ENCODE results near the gene MRPL28.

Gene MRPL28

DNA sequence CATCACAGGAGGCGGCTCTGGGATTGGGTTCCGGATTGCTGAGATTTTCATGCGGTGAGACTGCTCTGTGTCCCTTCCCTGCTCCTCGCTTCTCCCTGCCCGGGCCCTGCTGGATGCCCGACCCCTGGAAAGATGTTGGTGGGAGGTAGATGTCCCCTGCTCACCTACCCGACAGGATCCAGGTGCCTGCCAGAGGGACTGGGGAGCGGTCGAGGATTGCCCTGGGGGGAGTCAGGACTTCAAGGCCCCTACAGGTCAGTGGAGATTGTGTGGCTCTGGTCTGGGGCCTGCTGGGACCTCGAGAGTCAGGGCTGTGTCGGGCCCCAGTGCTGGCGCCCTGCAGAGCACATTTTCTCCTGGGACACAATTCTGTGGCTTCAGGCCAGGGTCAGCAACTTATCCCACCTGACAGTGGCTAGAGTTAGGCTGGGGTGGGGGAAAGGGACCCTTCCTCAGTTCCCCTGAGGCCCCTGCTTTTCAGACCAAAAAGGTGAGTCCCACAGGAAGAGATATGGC is 34.7 kb upstream of the MRPL28 start:
- Histone ChIP-seq H3K36me3 (ENCODE audit: control insufficient read depth, low read length) (peaks cover 11% of the 10 kb centered on the region), H3K79me2 (ENCODE audit: control insufficient read depth, low read length) (peaks cover 11% of the 10 kb centered on the region), H4K20me1 (ENCODE audit: control insufficient read depth, insufficient read depth, low read depth, low read length) (no peaks in the 10 kb centered on the region), H3K27ac (ENCODE audit: low read depth, low read length) (no peak overlapping the region), H3K4me3 (ENCODE audit: low read length) (no peak overlapping the region), H3K9me2 (replicated peaks; ENCODE audit: control insufficient read depth, low read length) (no peaks in the 10 kb centered on the region), H3K27me3 (ENCODE audit: control insufficient read depth, low read length) (no peaks in the 10 kb centered on the region), H3F3A (ENCODE audit: control insufficient read depth, insufficient read depth) (peaks cover 6% of the 10 kb centered on the region), H3K4me2 (ENCODE audit: low read length) (no peak overlapping the region), H3K4me1 (ENCODE audit: control insufficient read depth, low read length) (peaks cover 12% of the 10 kb centered on the region), H3K9me3 (ENCODE audit: control insufficient read depth, insufficient read depth, low read length) (no peaks in the 10 kb centered on the region)
- TF ChIP-seq, protein P1, sequence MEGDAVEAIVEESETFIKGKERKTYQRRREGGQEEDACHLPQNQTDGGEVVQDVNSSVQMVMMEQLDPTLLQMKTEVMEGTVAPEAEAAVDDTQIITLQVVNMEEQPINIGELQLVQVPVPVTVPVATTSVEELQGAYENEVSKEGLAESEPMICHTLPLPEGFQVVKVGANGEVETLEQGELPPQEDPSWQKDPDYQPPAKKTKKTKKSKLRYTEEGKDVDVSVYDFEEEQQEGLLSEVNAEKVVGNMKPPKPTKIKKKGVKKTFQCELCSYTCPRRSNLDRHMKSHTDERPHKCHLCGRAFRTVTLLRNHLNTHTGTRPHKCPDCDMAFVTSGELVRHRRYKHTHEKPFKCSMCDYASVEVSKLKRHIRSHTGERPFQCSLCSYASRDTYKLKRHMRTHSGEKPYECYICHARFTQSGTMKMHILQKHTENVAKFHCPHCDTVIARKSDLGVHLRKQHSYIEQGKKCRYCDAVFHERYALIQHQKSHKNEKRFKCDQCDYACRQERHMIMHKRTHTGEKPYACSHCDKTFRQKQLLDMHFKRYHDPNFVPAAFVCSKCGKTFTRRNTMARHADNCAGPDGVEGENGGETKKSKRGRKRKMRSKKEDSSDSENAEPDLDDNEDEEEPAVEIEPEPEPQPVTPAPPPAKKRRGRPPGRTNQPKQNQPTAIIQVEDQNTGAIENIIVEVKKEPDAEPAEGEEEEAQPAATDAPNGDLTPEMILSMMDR (IDR thresholded peaks at IDR 0.05; ENCODE audit: low read depth, low read length, poor library complexity, severe bottlenecking) = no peak
- TF ChIP-seq EZH2phosphoT487 (IDR thresholded peaks at IDR 0.05; ENCODE audit: borderline replicate concordance, low read length) = no peak

DNA sequence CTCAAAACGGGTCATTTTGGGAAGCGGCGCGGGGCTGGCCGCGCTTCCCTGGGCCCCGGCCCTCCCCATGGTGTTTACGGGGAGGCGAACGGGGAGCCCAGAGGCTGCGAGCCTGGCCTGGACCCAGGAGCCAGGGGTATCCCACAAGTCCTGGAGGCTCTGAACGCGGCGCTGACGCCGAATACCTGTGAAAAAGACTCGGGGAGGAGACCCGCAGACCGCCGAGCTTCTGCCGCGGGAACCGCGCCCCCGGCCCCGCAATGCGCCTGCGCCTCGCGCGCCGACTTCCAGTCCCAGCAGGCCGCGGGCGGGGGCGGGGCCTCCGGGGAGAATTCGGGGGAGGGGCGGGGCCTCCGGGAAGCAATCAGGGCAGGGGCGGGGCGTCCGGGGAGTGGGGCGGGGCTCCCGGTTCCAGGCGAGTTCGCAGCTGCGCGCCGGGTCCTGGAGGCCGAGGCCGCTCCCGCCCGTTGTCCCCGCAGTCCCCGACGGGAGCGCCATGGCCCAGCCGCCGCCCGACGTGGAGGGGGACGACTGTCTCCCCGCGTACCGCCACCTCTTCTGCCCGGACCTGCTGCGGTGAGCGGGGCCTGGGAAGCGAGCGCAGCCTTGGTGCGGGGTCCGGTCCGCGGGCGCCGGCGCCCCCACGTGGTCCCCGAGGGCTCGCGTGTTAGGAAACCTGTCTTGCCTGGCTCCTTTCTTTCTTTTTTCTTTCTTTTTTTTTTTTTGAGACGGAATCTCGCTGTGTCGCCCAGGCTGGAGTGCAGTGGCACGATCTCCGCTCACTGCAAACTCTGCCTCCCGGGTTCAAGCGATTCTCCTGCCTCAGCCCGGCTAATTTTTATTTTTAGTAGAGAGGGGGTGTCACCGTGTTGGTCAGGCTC is 31.4 kb upstream of the MRPL28 start, which contains the start of gene DECR2:
DECR2 (plus strand) TSS at position 418 of the 881 bp plus-strand sequence; CDS start at position 497, 79 bp downstream.
- H3K9me3 ChIP-seq (ENCODE audit: control insufficient read depth, insufficient read depth, low read length) = no peaks in the 10 kb centered on the region
- H3K27me3 ChIP-seq (ENCODE audit: control insufficient read depth, low read length) = no peaks in the 10 kb centered on the region
- H3K36me3 ChIP-seq (ENCODE audit: control insufficient read depth, low read length) = peaks cover 34% of the 10 kb centered on the region
- H3K79me2 ChIP-seq (ENCODE audit: control insufficient read depth, low read length) = peaks cover 26% of the 10 kb centered on the region
- H3K4me2 ChIP-seq (ENCODE audit: low read length) = peak within 1 kb of the TSS; percentile 65
- H3F3A ChIP-seq (ENCODE audit: control insufficient read depth, insufficient read depth) = peaks cover 26% of the 10 kb centered on the region
- H3K9me2 ChIP-seq (replicated peaks; ENCODE audit: control insufficient read depth, low read length) = no peaks in the 10 kb centered on the region
- H3K4me1 ChIP-seq (ENCODE audit: control insufficient read depth, low read length) = peaks cover 36% of the 10 kb centered on the region
- TF ChIP-seq, protein P1 (IDR thresholded peaks at IDR 0.05; ENCODE audit: low read depth, low read length, poor library complexity, severe bottlenecking) = peak; percentile 74
- no peak for TF ChIP-seq EZH2phosphoT487 (IDR thresholded peaks at IDR 0.05; ENCODE audit: borderline replicate concordance, low read length)
- H3K4me3 ChIP-seq (ENCODE audit: low read length) = peak within 1 kb of the TSS; percentile 83
- peak within 1 kb of the TSS; percentile 84 for H3K27ac ChIP-seq (ENCODE audit: low read depth, low read length)
- no peaks in the 10 kb centered on the region for H4K20me1 ChIP-seq (ENCODE audit: control insufficient read depth, insufficient read depth, low read depth, low read length)

DNA sequence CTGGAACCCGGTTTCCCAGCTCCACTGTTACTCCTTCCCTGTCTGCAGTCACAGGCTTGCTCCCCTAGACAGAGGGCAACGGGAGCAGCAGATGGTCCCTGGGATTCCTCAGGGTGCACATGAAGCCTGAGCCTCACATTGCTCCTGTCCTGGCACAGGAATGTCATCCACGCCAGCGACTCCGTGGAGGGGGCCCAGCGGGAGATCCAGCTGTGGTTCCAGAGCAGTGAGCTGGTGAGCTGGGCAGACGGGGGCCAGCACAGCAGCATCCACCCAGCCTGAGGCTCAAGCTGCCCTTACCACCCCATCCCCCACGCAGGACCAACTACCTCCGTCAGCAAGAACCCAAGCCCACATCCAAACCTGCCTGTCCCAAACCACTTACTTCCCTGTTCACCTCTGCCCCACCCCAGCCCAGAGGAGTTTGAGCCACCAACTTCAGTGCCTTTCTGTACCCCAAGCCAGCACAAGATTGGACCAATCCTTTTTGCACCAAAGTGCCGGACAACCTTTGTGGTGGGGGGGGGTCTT is 29.8 kb upstream of the MRPL28 start:
- peaks cover 39% of the 10 kb centered on the region for H3K79me2 ChIP-seq (ENCODE audit: control insufficient read depth, low read length)
- H3K4me1 ChIP-seq (ENCODE audit: control insufficient read depth, low read length) = peaks cover 52% of the 10 kb centered on the region
- H3K9me2 ChIP-seq (replicated peaks; ENCODE audit: control insufficient read depth, low read length) = no peaks in the 10 kb centered on the region
- TF ChIP-seq EZH2phosphoT487 (IDR thresholded peaks at IDR 0.05; ENCODE audit: borderline replicate concordance, low read length) = no peak
- TF ChIP-seq, protein P1 (IDR thresholded peaks at IDR 0.05; ENCODE audit: low read depth, low read length, poor library complexity, severe bottlenecking) = no peak
- peaks cover 36% of the 10 kb centered on the region for H3F3A ChIP-seq (ENCODE audit: control insufficient read depth, insufficient read depth)
- H3K4me3 ChIP-seq (ENCODE audit: low read length) = peak overlapping the region; percentile 83
- no peaks in the 10 kb centered on the region for H3K9me3 ChIP-seq (ENCODE audit: control insufficient read depth, insufficient read depth, low read length)
- H3K36me3 ChIP-seq (ENCODE audit: control insufficient read depth, low read length) = peaks cover 34% of the 10 kb centered on the region
- H3K27me3 ChIP-seq (ENCODE audit: control insufficient read depth, low read length) = no peaks in the 10 kb centered on the region
- peak overlapping the region; percentile 65 for H3K4me2 ChIP-seq (ENCODE audit: low read length)
- no peaks in the 10 kb centered on the region for H4K20me1 ChIP-seq (ENCODE audit: control insufficient read depth, insufficient read depth, low read depth, low read length)
- H3K27ac ChIP-seq (ENCODE audit: low read depth, low read length) = peak overlapping the region; percentile 84

All from DOHH2 (cell line).